IPS-NIHi7 (cell line): ENCODE data around the gene PARD6G.
A peak's percentile ranks its signal among the peaks of the same experiment; 100 is the strongest.

ENCODE experiments used
- DNase-seq: peaks from one replicate; pipeline ENCODE4 v3.0.0; 2012; ENCODE audit warnings: mixed read lengths; ENCODE audit errors: extremely low spot score

Gene PARD6G

GRCh38 chr18:80210312-80211083 is 36.8 kb downstream of the PARD6G start:
- no peak for DNase-seq

GRCh38 chr18:80208620-80209019 is 38.7 kb downstream of the PARD6G start:
- no peak for DNase-seq

- no peak for DNase-seq
These were observed 42.0 kb downstream of the PARD6G start for GRCh38 chr18:80205294-80205693.

GRCh38 chr18:80204142-80204541 is 43.2 kb downstream of the PARD6G start:
- DNase-seq: no peak

- no peak for DNase-seq
These were observed 44.1 kb downstream of the PARD6G start for GRCh38 chr18:80203249-80203648.

GRCh38 chr18:80202264-80202998 is 44.9 kb downstream of the PARD6G start:
- DNase-seq: no peak

- no peak for DNase-seq
These were observed 45.6 kb downstream of the PARD6G start for GRCh38 chr18:80201739-80202138.

GRCh38 chr18:80200932-80201672 is 46.2 kb downstream of the PARD6G start:
- no peak for DNase-seq

GRCh38 chr18:80200171-80200931 is 47.0 kb downstream of the PARD6G start:
- peak; percentile 67 for DNase-seq

- DNase-seq: no peak
These were observed 48.1 kb downstream of the PARD6G start for GRCh38 chr18:80198994-80199748.

GRCh38 chr18:80198391-80198790 is 48.9 kb downstream of the PARD6G start:
- no peak for DNase-seq

- DNase-seq: no peak
These were observed 49.8 kb downstream of the PARD6G start for GRCh38 chr18:80197528-80197927.

- DNase-seq: peak; percentile 74
These were observed 50.6 kb downstream of the PARD6G start for GRCh38 chr18:80196528-80197320.

- peak; percentile 12 for DNase-seq
These were observed 52.3 kb downstream of the PARD6G start for GRCh38 chr18:80194874-80195570.

GRCh38 chr18:80193701-80194100 is 53.6 kb downstream of the PARD6G start:
- no peak for DNase-seq

- no peak for DNase-seq
These were observed 54.5 kb downstream of the PARD6G start for GRCh38 chr18:80192653-80193385.

GRCh38 chr18:80191907-80192652 is 55.2 kb downstream of the PARD6G start:
- DNase-seq: no peak

- no peak for DNase-seq
These were observed 56.0 kb downstream of the PARD6G start for GRCh38 chr18:80191264-80191663.
